Activated gamma-delta T cell (primary cell): ENCODE data around the gene ALOXE3.
"Not testable (repeated sequence)": the region's sequence is repeated elsewhere in the genome, so short reads cannot be mapped to it uniquely, and the experiment has no call there.

ENCODE experiments used
- DNase-seq: peaks from one replicate; lab custom pipeline; 2025; lab: John Stamatoyannopoulos, UW

ALOXE3 gene

GRCh38 chr17:8121681-8122421 is 3.5 kb upstream of the ALOXE3 start:
- DNase-seq, result peak; percentile 26

GRCh38 chr17:8121407-8121680 is 3.0 kb upstream of the ALOXE3 start:
- no peak for DNase-seq

DNA sequence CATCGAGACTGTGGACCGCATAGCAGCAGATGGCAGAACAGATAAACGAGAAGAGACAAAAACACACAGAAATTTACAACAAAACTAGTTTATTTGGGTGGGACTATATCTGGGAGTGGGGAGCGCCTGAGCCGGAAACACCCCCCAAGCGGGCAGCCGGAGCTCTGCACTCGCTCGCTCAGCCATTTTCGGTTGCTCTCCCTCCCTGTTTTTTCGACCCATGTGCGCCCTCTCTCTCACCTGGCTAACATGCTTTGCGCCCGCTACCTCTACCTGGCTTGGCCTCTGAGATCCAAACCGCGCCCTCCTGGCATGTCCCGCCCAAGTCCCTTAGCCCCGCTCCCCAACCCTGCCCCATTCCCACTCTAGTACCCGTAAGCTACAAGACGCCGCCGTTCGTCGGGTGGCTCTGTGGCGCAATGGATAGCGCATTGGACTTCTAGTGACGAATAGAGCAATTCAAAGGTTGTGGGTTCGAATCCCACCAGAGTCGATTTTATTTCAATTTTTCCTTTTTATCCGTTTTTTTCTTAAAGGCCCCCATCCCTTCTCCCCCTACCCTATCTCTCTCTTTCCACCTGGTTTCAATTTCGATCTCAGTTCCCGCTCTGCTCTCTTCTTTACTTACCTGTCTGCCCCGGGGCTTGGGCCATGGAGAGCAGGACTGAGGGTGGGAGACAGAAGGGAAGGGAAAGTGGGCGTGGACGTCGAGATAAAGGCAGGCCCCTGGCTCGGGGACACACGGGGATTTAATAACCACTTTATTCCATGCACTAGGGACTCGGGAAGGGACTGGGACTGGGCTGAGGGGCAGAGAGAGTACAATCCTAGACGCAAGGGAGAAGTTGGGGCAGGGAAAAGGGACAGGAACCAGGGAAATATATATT is 2.4 kb upstream of the ALOXE3 start:
- DNase-seq, result no peak

DNA sequence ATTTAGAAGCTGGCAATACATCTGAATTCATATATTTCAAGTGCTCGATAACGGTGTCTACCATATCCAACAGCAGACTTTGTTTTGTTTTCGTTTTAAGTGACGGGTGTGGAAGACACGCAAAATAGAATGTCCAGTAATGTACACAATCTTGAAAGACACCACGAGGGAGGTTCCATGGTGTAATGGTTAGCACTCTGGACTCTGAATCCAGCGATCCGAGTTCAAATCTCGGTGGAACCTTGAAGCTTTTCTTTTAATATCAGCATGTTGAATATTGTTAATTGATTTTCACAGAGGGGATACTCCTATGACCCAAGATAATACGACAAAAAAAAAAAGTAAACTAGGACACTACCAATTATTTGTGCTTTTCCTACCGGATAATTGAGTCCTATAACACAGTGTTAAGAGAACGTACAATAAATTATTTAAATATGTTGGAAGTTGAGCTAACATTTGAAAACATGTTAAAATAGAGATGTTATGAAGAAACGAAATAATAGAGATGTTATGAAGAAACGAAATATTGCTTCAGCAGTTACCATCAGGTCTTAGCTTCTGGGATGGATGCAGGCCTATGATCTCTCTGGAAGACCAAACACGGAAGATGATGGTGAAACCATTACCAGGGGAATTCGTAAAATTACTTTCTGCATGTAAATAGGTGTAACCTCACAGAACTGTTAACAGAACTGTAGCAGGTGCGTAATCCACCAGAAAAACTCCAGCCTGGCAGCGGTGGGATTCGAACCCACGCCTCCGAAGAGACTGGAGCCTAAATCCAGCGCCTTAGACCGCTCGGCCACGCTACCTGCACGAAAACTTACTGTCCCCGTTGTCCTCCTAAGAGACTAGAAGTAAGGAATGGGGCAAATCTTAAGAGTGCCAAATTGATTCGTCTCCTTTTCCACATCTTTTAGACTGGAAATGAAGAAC is 1.5 kb upstream of the ALOXE3 start:
- DNase-seq, result no peak

- DNase-seq, result peak; percentile 65
Observed at GRCh38 chr17:8118769-8119580, 661 bp upstream of the ALOXE3 start.

- DNase-seq, result no peak
Observed at GRCh38 chr17:8117367-8117979, 841 bp downstream of the ALOXE3 start.

- no peak for DNase-seq
Observed at GRCh38 chr17:8116776-8117175, 1.5 kb downstream of the ALOXE3 start.

DNA sequence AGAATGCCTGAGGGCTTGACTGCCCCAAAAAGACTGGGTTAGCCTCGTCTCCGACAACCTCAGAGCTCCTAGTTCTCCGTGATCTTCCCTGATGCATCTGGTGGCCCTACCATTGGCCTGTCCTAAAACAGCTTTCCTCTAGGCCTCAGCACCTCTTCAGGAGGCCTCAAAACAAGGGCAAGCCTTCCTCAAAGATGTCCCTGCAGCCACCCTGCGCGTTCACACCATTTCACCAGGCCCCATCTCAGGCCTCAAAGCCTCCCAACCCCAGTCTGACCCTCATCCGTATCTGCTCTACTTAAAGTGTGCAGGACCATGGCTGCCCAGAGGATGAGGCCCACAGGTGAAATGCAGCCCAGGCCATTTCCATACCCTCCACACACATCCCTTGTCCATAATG is 7.4 kb downstream of the ALOXE3 start:
- no peak for DNase-seq

GRCh38 chr17:8110456-8110804 is 7.9 kb downstream of the ALOXE3 start:
- no peak for DNase-seq

DNA sequence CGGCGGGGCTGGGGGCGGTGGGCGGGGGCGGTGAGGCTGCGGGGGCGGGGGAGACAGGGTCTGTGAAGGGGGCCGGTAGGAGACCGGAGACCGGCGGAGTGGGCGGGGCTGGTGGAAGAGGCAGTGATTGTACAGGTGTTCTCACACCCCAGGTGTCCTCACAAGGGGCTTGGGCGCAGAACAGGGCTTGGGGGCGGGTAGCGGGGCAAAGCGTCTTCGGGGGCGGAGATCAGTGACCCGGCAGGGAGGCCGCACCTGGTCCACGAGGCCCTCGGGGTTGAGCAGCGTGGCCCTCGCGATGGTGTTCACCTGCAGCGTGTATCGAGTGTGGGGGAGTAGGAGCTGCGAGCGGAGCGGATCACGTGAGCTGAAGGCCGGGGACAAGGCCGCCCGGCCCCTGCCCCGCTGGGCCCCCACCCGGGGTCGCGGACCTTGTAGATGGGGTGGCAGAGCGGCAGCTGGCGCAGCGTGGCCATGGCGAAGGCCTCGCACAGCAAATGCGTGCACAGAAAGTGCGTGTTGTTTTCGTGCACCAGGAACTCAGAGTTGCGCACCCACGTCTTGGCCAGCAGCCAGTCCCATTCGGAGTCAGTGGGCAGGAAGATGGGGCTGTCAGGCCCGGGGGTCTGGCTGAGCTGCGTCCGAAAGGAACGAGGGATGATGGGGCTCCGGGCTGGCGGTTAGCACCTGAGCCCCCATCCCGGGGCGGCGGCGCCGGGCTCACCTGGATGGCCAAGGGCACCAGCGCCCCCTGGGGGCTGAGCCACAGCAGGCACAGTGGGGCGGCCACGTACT is 8.5 kb downstream of the ALOXE3 start:
- peak; percentile 54 for DNase-seq

- no peak for DNase-seq
Observed at GRCh38 chr17:8108972-8109660, 9.2 kb downstream of the ALOXE3 start.

GRCh38 chr17:8106980-8107379 is 11.3 kb downstream of the ALOXE3 start:
- not testable (repeated sequence) for DNase-seq

DNA sequence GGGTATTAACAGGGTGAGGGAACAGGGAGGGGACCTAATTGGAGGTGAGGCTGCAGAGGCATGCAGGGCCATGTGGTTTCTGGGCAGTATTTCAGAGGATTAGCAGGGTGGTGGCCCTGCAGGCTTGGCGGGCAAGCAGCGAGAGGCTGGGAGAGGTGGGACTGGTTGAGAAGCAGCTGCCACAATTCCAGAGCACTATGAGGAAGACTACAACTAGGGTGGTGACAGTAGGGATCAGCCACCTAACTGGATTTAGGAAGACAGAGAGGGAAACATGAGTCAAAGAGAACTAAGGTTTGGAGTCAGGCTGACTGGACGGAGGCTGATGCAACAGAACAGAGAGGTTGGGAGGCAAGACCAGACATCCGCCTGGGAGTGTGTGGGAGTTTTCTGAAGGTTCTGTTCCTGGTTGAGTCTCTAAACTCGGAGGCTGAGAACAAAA is 12.3 kb downstream of the ALOXE3 start:
- DNase-seq, result no peak

DNA sequence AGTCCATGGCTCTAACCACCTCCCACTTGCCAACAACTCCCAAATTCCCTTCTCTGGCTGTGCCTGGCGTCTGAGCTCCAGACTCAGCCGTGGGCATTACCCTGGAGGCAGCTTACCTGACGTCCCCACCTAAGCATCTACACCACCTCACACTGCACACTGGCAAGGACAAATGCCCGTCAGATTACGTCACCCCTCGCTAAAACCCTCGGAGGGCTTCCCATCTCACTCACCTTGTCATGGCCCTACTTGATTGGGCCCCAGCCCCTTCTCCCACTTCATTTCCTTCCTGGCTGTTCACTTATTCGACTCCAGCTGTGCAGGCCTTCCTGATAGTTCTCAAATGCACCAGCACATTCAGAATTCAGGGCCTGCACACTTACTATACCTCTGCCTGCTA is 13.4 kb downstream of the ALOXE3 start:
- DNase-seq, result no peak

GRCh38 chr17:8103549-8103948 is 14.8 kb downstream of the ALOXE3 start:
- DNase-seq, result no peak

GRCh38 chr17:8101721-8102120 is 16.6 kb downstream of the ALOXE3 start:
- DNase-seq, result no peak

GRCh38 chr17:8100763-8101162 is 17.6 kb downstream of the ALOXE3 start:
- no peak for DNase-seq

DNA sequence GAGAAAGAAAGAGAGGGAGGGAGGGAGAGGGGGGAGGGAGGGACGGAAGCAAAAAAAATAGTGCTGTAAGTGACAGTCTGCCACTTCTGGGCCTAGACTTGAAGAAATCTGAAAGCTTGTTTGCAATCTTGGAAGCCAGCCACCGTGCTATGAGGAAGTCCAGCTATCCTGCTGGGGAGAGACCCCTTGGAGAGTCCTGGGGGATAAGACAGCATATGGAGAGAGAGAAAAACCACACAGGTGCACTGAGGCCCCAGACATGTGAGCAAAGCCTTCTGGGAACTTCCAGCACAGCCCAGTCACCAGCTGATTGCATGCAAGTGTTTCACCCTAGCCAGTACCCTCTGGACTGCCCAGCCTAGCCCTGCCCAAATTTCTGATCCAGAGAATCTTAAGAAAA is 18.2 kb downstream of the ALOXE3 start:
- no peak for DNase-seq

DNA sequence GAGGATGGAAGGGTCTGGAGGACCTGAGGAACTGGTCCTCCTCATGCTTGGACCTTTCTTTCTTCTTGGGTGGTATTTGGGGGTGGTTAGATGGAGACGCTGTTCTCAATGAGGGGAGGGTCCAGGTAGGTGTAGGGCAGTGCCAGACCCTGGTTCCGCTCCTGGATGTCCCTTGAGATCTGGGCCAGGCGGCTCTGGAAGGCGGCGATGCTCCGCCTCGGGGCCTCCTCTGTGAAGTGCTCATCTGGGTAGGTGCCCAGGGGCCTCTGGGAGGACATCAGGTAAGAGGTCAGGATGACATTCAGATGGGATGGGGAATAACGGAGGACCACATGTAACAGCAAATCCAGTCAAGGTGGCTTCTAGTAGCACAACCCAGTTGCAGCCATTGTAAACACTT is 21.8 kb downstream of the ALOXE3 start:
- DNase-seq, result no peak

DNA sequence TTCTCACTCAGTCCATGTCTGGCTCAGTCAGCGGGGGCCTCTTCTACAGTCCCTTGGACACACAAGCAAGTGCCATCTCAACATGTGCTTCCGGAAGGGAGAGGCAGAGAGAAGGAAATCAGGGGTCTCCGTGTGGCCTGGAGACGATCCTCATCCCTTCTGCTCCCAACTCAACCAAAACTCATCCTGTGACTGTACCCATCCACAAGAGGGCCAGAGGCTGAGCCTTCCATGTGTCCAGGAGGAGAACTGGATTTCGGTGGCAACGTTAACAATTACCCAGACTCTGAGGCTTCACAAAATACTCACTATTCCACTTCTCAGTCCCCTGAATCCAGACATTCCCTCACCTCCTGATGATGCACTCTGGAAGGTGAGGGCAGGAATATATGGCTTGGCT is 23.0 kb downstream of the ALOXE3 start:
- DNase-seq, result no peak
